Upper lobe of left lung (tissue), 4 donors: Measurements from ENCODE around the gene NID2.

Source experiments
- CTCF ChIP-seq, 6 experiments: fragments of 450-650 bp in 4 of 6; fragments of 200-600 bp in 2 of 6; sonication (generic) in 2 of 6; IDR thresholded peaks; one replicate each; pipeline ENCODE4 v1.5.1; 2016 to 2019; ENCODE audit warnings: antibody characterized with exemption in 6 of 6
- POLR2A ChIP-seq, 4 donors: fragments of 450-650 bp; IDR thresholded peaks; one replicate each; pipeline ENCODE4 v1.5.1; 2016 to 2017; ENCODE audit warnings: antibody characterized with exemption in 4 of 4, mild to moderate bottlenecking in 2 of 4
- POLR2AphosphoS5 ChIP-seq, 2 donors: sonication (generic); formaldehyde crosslinking; IDR thresholded peaks; one replicate each; pipeline ENCODE4 v1.5.1; 2017; ENCODE audit warnings: antibody characterized with exemption in 2 of 2

GRCh38 chr14:52052288-52052943, 16.4 kb downstream of the NID2 start:
- TF ChIP-seq POLR2AphosphoS5 (IDR thresholded peaks at IDR 0.05) (no peak), CTCF (IDR thresholded peaks at IDR 0.05) (no peak), POLR2A (IDR thresholded peaks at IDR 0.05) (no peak)
